B cell (primary cell): ENCODE data around the gene TTPAL. TPM values are rescaled to one million over a fixed set of nuclear protein-coding genes. Genes with fewer than 3 reads are reported as not detected.

Experiments used
- ATAC-seq: fragments of 200-7000 bp; cut with Tn5 transposase; one replicate; pipeline ENCODE4 v1.10.0; 2021; ENCODE audit warnings: low read depth, mild to moderate bottlenecking, moderate number of reproducible peaks, moderate library complexity
- CTCF ChIA-PET: fragments of 350-600 bp; sonication (Branson Sonifier 250); formaldehyde crosslinking; loops from one replicate; lab custom pipeline; 2021; ENCODE audit warnings: antibody characterized with exemption, inconsistent platforms; lab: Charles Lee
- POLR2A ChIA-PET: fragments of 350-600 bp; sonication (Branson Sonifier 250); formaldehyde crosslinking; loops from one replicate; lab custom pipeline; 2021; ENCODE audit warnings: antibody characterized with exemption; lab: Charles Lee
- DNase-seq: peaks from one replicate; pipeline ENCODE4 v3.0.0; 2013
- H2AFZ ChIP-seq: 2 replicates; pipeline ENCODE4 v1.6.1; 2012; ENCODE audit warnings: mild to moderate bottlenecking, low read depth, low read length; ENCODE audit not compliant: insufficient read depth, poor library complexity, severe bottlenecking
- H3K27ac ChIP-seq, 2 donors: 1 replicate in 1 of 2; 2 replicates in 1 of 2; pipeline ENCODE4 v1.5.1; 2012 to 2013; ENCODE audit warnings: low read length in 2 of 2, mild to moderate bottlenecking in 2 of 2, moderate library complexity in 1 of 2
- H3K27me3 ChIP-seq, 4 experiments: fragments of 200-600 bp in 1 of 4; sonication (generic) in 1 of 4; replicated peaks in 1 of 4; 1 replicate in 2 of 4; 2 replicates in 2 of 4; pipeline versions ENCODE4 v1.6.1 to v1.7.0; 2013 to 2016; ENCODE audit warnings: low read length in 3 of 4, mild to moderate bottlenecking in 2 of 4, mixed read lengths in 1 of 4, moderate library complexity in 1 of 4; ENCODE audit not compliant: insufficient read depth in 4 of 4, control insufficient read depth in 3 of 4; ENCODE audit errors: control extremely low read depth in 1 of 4
- H3K36me3 ChIP-seq, 2 experiments: replicated peaks in 1 of 2; 1 replicate in 1 of 2; 2 replicates in 1 of 2; pipeline versions ENCODE4 v1.6.1 to v1.7.1; 2013; ENCODE audit warnings: low read length in 1 of 2; ENCODE audit not compliant: insufficient read depth in 2 of 2, control insufficient read depth in 1 of 2; ENCODE audit errors: control extremely low read depth in 1 of 2, extremely low read depth in 1 of 2
- H3K4me1 ChIP-seq, 2 donors: fragments of 200-600 bp in 1 of 2; sonication (generic) in 1 of 2; 1 replicate in 1 of 2; 2 replicates in 1 of 2; pipeline versions ENCODE4 v1.5.1 to v1.6.1; 2013 to 2017; ENCODE audit warnings: low read length in 2 of 2; ENCODE audit not compliant: control insufficient read depth in 2 of 2, insufficient read depth in 2 of 2
- H3K4me2 ChIP-seq: replicated peaks from 2 replicates; pipeline ENCODE3; 2012; ENCODE audit warnings: mild to moderate bottlenecking, low read depth, low read length; ENCODE audit not compliant: poor library complexity, severe bottlenecking
- H3K4me3 ChIP-seq, 5 experiments: fragments of 200-600 bp in 1 of 5; sonication (generic) in 1 of 5; 1 replicate in 3 of 5; 2 replicates in 2 of 5; pipeline versions ENCODE4 v1.5.1 to v1.7.0; 2011 to 2016; ENCODE audit warnings: low read length in 4 of 5, mild to moderate bottlenecking in 4 of 5, low read depth in 2 of 5, control low read depth in 1 of 5, moderate library complexity in 1 of 5; ENCODE audit not compliant: insufficient read depth in 1 of 5; ENCODE audit errors: control extremely low read depth in 1 of 5, extremely low read depth in 1 of 5
- H3K79me2 ChIP-seq: fragments of 200-600 bp; sonication (generic); one replicate; pipeline ENCODE4 v1.6.0; 2016; ENCODE audit warnings: low read length; ENCODE audit not compliant: control insufficient read depth, insufficient read depth
- H3K9ac ChIP-seq: fragments of 200-600 bp; sonication (generic); 2 replicates; pipeline ENCODE4 v1.6.1; 2017; ENCODE audit warnings: mild to moderate bottlenecking, low read length, moderate library complexity
- H3K9me3 ChIP-seq, 3 donors: one replicate each; pipeline versions ENCODE4 v1.6.1 to v1.7.1; 2013; ENCODE audit warnings: low read length in 2 of 3; ENCODE audit not compliant: control insufficient read depth in 2 of 3, insufficient read depth in 1 of 3; ENCODE audit errors: control extremely low read depth in 1 of 3
- H4K20me1 ChIP-seq: 2 replicates; pipeline ENCODE4 v1.6.0; 2012; ENCODE audit warnings: mild to moderate bottlenecking, low read length; ENCODE audit not compliant: insufficient read depth, control insufficient read depth, poor library complexity, severe bottlenecking
- H3K27ac Mint-ChIP-seq: one replicate; pipeline ENCODE4 v1.8.0; 2021; ENCODE audit warnings: mixed read lengths
- H3K27me3 Mint-ChIP-seq: one replicate; pipeline ENCODE4 v1.8.0; 2021; ENCODE audit warnings: mixed read lengths
- H3K4me1 Mint-ChIP-seq: one replicate; pipeline ENCODE4 v1.8.0; 2021; ENCODE audit warnings: mixed read lengths
- H3K4me3 Mint-ChIP-seq: one replicate; pipeline ENCODE4 v1.8.0; 2021; ENCODE audit warnings: mixed read lengths
- H3K9me3 Mint-ChIP-seq: one replicate; pipeline ENCODE4 v1.8.0; 2022; ENCODE audit warnings: mixed read lengths; ENCODE audit not compliant: insufficient read depth
- EZH2 ChIP-seq: IDR thresholded peaks from 2 replicates; pipeline ENCODE4 v1.6.1; 2012; ENCODE audit warnings: borderline replicate concordance, low read depth, mild to moderate bottlenecking, moderate library complexity, low read length; ENCODE audit not compliant: insufficient read depth, poor library complexity, severe bottlenecking
- WGBS: methylation state at CpG from one replicate; pipeline ENCODE4 v1.1.5; 2013; ENCODE audit warnings: missing lambda C conversion rate; ENCODE audit not compliant: insufficient coverage; 5-methylcytosine and 5-hydroxymethylcytosine counted together
- intact Hi-C: fragments of 100-400 bp; cut with micrococcal nuclease; formaldehyde crosslinking; loops from one replicate; pipeline ENCODE4 v1.10.0; 2022
- polyA plus RNA-seq: library from polyadenylated mRNA; depleted of rRNA; stranded (reverse); fragments of >200 nt; gene quantifications from 2 replicates; pipeline ENCODE4 v1.2.3, GENCODE V29; 2012
- small RNA-seq: library from RNA; depleted of rRNA; stranded (forward); fragments of <200 nt; gene quantifications from one replicate; pipeline ENCODE3, GENCODE V24; 2012; ENCODE audit warnings: low replicate concordance, low read depth; ENCODE audit not compliant: insufficient read length
- total RNA-seq, 2 donors: library from RNA; stranded (reverse); fragments of 120-200 nt in 1 of 2; gene quantifications; 1 replicate in 1 of 2; 2 replicates in 1 of 2; pipeline versions ENCODE4 v1.2.3 to v1.2.4, GENCODE V29; 2013 to 2022
- TF ChIP-seq, protein P1 (sequence below): fragments of 200-600 bp; IDR thresholded peaks from one replicate; pipeline ENCODE4 v1.8.0; 2022; ENCODE audit warnings: antibody characterized with exemption, mild to moderate bottlenecking

TTPAL gene
- total and polyA plus RNA-seq, 2 donors (not counting 1 experiment from before 2014, with no cell fraction given): 4.0 to 26.8 TPM

DNA sequence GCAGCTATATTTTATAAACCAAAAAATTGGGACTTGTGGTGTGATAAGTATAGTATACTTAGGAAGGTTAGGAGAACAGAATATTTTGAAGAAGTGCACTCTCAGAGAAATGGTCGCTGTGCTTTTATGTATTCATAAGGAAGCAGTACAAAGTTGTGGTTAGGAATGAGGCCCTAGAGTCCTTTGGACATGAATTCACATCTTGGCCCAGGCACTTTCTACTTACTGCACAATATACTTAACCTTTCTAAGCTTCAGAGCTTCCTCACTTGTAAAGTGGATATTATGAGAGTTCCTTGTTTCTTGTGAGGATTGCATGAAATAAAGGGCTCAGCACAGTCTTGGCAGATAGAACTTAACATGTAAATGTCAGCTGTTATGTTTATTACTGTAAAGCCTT lies 67.2 kb downstream of the TTPAL start:
- no peaks in the 10 kb centered on the region for H3K36me3 ChIP-seq
- Mint-ChIP-seq H3K27ac (no peak overlapping the region), H3K4me1 (no peaks in the 10 kb centered on the region), H3K27me3 (peaks cover 5% of the 10 kb centered on the region), H3K4me3 (no peak overlapping the region), H3K9me3 (no peaks in the 10 kb centered on the region)
- H4K20me1 ChIP-seq: no peaks in the 10 kb centered on the region
- no peak overlapping the region for H3K4me3 ChIP-seq
- no peak overlapping the region for H2AFZ ChIP-seq
- DNase-seq (no peak), ATAC-seq (no peak)
- intact Hi-C loops: no loop called here
- H3K79me2 ChIP-seq: no peaks in the 10 kb centered on the region
- ChIA-PET CTCF (interaction anchor here (0.7 kb wide), 1 partner anchor 25 kb away, joined by 3 read pairs; no protein-coding TSS in a partner anchor), POLR2A (interaction anchor here (0.6 to 0.7 kb wide), 2 partner anchors 27 to 65 kb away, joined by 3 to 5 read pairs; no protein-coding TSS in a partner anchor)
- H3K4me1 ChIP-seq: no peaks in the 10 kb centered on the region
- no peak overlapping the region for H3K27ac ChIP-seq
- no peaks in the 10 kb centered on the region for H3K27me3 ChIP-seq
- H3K9me3 ChIP-seq: no peaks in the 10 kb centered on the region
- H3K4me2 ChIP-seq: no peak overlapping the region
- WGBS: 25% methylated on average over 1 of the region's 1 CpG
- H3K9ac ChIP-seq: no peak overlapping the region
- no peak for TF ChIP-seq EZH2
- TF ChIP-seq, protein P1, sequence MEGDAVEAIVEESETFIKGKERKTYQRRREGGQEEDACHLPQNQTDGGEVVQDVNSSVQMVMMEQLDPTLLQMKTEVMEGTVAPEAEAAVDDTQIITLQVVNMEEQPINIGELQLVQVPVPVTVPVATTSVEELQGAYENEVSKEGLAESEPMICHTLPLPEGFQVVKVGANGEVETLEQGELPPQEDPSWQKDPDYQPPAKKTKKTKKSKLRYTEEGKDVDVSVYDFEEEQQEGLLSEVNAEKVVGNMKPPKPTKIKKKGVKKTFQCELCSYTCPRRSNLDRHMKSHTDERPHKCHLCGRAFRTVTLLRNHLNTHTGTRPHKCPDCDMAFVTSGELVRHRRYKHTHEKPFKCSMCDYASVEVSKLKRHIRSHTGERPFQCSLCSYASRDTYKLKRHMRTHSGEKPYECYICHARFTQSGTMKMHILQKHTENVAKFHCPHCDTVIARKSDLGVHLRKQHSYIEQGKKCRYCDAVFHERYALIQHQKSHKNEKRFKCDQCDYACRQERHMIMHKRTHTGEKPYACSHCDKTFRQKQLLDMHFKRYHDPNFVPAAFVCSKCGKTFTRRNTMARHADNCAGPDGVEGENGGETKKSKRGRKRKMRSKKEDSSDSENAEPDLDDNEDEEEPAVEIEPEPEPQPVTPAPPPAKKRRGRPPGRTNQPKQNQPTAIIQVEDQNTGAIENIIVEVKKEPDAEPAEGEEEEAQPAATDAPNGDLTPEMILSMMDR: no peak

DNA sequence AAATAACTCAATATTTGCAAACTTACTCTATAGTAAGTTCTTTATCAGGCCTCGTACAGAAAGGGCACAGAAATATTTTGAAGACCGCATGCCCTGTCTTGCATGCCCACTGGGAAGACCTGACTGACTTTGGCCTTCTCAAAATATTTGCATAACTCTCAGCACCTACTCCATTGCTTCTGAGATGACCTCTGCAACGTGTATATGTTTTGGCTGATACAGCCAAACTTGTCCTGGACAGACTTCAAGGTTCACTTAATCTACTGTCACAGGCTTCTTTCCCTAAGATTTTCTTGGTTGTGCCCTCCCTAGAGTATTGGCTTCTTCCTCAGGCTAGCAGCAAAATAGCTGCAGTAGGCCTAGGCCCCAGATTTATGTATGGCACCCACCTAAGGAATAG lies 67.7 kb downstream of the TTPAL start:
- Histone ChIP-seq H3K4me1 (no peaks in the 10 kb centered on the region), H3K4me2 (no peak overlapping the region), H3K36me3 (no peaks in the 10 kb centered on the region), H4K20me1 (no peaks in the 10 kb centered on the region), H3K9me3 (no peaks in the 10 kb centered on the region), H3K27ac (no peak overlapping the region), H3K9ac (no peak overlapping the region), H3K79me2 (no peaks in the 10 kb centered on the region), H3K4me3 (no peak overlapping the region), H2AFZ (no peak overlapping the region), H3K27me3 (no peaks in the 10 kb centered on the region)
- ChIA-PET POLR2A (interaction anchor here (0.6 to 0.7 kb wide), 2 partner anchors 28 to 65 kb away, joined by 3 to 5 read pairs; no protein-coding TSS in a partner anchor), CTCF (no interaction called here)
- no peak for DNase-seq
- no peak overlapping the region for H3K4me3 Mint-ChIP-seq
- TF ChIP-seq, protein P1: no peak
- TF ChIP-seq EZH2: no peak
- no peaks in the 10 kb centered on the region for H3K9me3 Mint-ChIP-seq
- no peaks in the 10 kb centered on the region for H3K4me1 Mint-ChIP-seq
- intact Hi-C loops: no loop called here
- 96% methylated on average over 3 of the region's 3 CpGs for WGBS
- peaks cover 5% of the 10 kb centered on the region for H3K27me3 Mint-ChIP-seq
- no peak for ATAC-seq
- no peak overlapping the region for H3K27ac Mint-ChIP-seq

Small RNA genes lying within 50 kb of the gene (small RNA-seq; reads per million reads assigned to genes)
- gene RPL37AP1: not detected

Other genes with a start within 250 kb of the TTPAL start
- gene GDAP1L1, start 228.6 kb upstream of the TTPAL start, total RNA-seq: not detected in 2 replicates
- not detected in 2 replicates for gene GDAP1L1, start 228.6 kb upstream of the TTPAL start, polyA plus RNA-seq
- 4.0 and 4.3 TPM in 2 replicates for gene FITM2, start 164.7 kb upstream of the TTPAL start, total RNA-seq
- 2.0 and 2.9 TPM in 2 replicates for gene FITM2, start 164.7 kb upstream of the TTPAL start, polyA plus RNA-seq
- not detected in 2 replicates for gene R3HDML, start 138.8 kb upstream of the TTPAL start, total RNA-seq
- not detected in 2 replicates for gene R3HDML, start 138.8 kb upstream of the TTPAL start, polyA plus RNA-seq
- not detected in 2 replicates for gene HNF4A, start 120.2 kb upstream of the TTPAL start, total RNA-seq
- not detected in 2 replicates for gene HNF4A, start 120.2 kb upstream of the TTPAL start, polyA plus RNA-seq
- 51.6 and 56.7 TPM in 2 replicates for gene SERINC3, start 46.2 kb downstream of the TTPAL start, total RNA-seq
- gene SERINC3, start 46.2 kb downstream of the TTPAL start, polyA plus RNA-seq: 27.3 and 31.4 TPM in 2 replicates
- gene PKIG, start 106.7 kb downstream of the TTPAL start, total RNA-seq: 117 and 128 TPM in 2 replicates
- 161 and 168 TPM in 2 replicates for gene PKIG, start 106.7 kb downstream of the TTPAL start, polyA plus RNA-seq
- gene ADA, start 175.8 kb downstream of the TTPAL start, total RNA-seq: 34.2 and 34.3 TPM in 2 replicates
- 10.0 and 13.0 TPM in 2 replicates for gene ADA, start 175.8 kb downstream of the TTPAL start, polyA plus RNA-seq
- gene CCN5, start 239.5 kb downstream of the TTPAL start, total RNA-seq: not detected in 2 replicates
- not detected in 2 replicates for gene CCN5, start 239.5 kb downstream of the TTPAL start, polyA plus RNA-seq